ENCODE data around the gene PON2. TPM values are rescaled to one million over a fixed set of nuclear protein-coding genes. Genes with fewer than 3 reads are reported as not detected.

The PON2 gene
- total RNA-seq: 10 to 100 TPM in 1 of 5 donors, 1 to 10 TPM in 4; 4.3 to 11.4 (median 7.0) TPM
- total RNA-seq (2013): 12.1 TPM
- total RNA-seq: 0.88 to 7.7 (median 3.8) reads per million in 29 experiments

GRCh38 chr7:95434557-95435421 lies at the start of gene PON2:
Gene PON2, minus strand, starts transcription at chr7:95435028. Its CDS starts 77 bp downstream, at chr7:95434951.
- peaks cover 0 to 2% of the 10 kb centered on the region in 2 donors for H3K27me3 Mint-ChIP-seq
- H3K9me3 ChIP-seq: no peaks in the 10 kb centered on the region
- H3K27me3 ChIP-seq (replicated peaks in 1 of 2; ENCODE audit: control insufficient read depth in 2 of 2, extremely low read depth in 1 of 2, insufficient read depth in 2 of 2, low read length in 1 of 2): no peaks in the 10 kb centered on the region
- peak within 1 kb of the TSS; percentile 74 to 81 (median 78) for H3K4me3 Mint-ChIP-seq
- DNase-seq (peak; percentile 0 to 55 (median 21)), ATAC-seq (replicated peaks in 1 of 4) (peak; percentile 78 to 90 (median 88))
- ChIA-PET POLR2A (no interaction called here), CTCF (interaction anchor here (0.7 to 0.8 kb wide), 3 partner anchors 38 to 999 kb away, joined by 3 to 7 read pairs (median 3); no protein-coding TSS in a partner anchor)
- peak within 1 kb of the TSS; percentile 69 to 85 for H3K27ac Mint-ChIP-seq
- WGBS (ENCODE audit: insufficient coverage): under 1% methylated on average over 43 of the region's 58 CpGs
- H3K4me3 ChIP-seq (ENCODE audit: control insufficient read depth in 1 of 2, extremely low read depth in 1 of 2, low read length in 1 of 2): peak within 1 kb of the TSS; percentile 58 to 59
- H3K4me1 ChIP-seq (ENCODE audit: control insufficient read depth in 1 of 2, extremely low read depth in 1 of 2, insufficient read depth in 2 of 2, low read length in 2 of 2): peaks cover 0 to 13% of the 10 kb centered on the region in 2 experiments
- peaks cover 10 to 16% (median 15%) of the 10 kb centered on the region in 3 donors for H3K4me1 Mint-ChIP-seq
- no peaks in the 10 kb centered on the region for H3K36me3 ChIP-seq (ENCODE audit: control insufficient read depth in 2 of 2, extremely low read depth in 1 of 2, insufficient read depth in 1 of 2, low read length in 1 of 2)
- no peaks in the 10 kb centered on the region for H3K9me3 Mint-ChIP-seq
- no peaks in the 10 kb centered on the region for H3K36me3 Mint-ChIP-seq
- H3K27ac ChIP-seq (ENCODE audit: low read length): peak within 1 kb of the TSS; percentile 75

GRCh38 chr7:95482424-95482823 lies 47.6 kb upstream of the PON2 start:
- H3K4me1 ChIP-seq (ENCODE audit: control insufficient read depth in 1 of 2, extremely low read depth in 1 of 2, insufficient read depth in 2 of 2, low read length in 2 of 2): no peaks in the 10 kb centered on the region
- ATAC-seq (replicated peaks in 1 of 4) (no peak), DNase-seq (no peak)
- no peak overlapping the region for H3K27ac Mint-ChIP-seq
- no peaks in the 10 kb centered on the region for H3K36me3 Mint-ChIP-seq
- no peaks in the 10 kb centered on the region for H3K9me3 Mint-ChIP-seq
- no peaks in the 10 kb centered on the region for H3K9me3 ChIP-seq
- ChIA-PET CTCF (no interaction called here), POLR2A (no interaction called here)
- H3K36me3 ChIP-seq (ENCODE audit: control insufficient read depth in 2 of 2, extremely low read depth in 1 of 2, insufficient read depth in 1 of 2, low read length in 1 of 2): no peaks in the 10 kb centered on the region
- H3K4me3 Mint-ChIP-seq: no peak overlapping the region
- WGBS (ENCODE audit: insufficient coverage): no CpG with 5 or more reads among the region's 4 CpGs
- no peaks in the 10 kb centered on the region for H3K27me3 ChIP-seq (replicated peaks in 1 of 2; ENCODE audit: control insufficient read depth in 2 of 2, extremely low read depth in 1 of 2, insufficient read depth in 2 of 2, low read length in 1 of 2)
- no peaks in the 10 kb centered on the region for H3K4me1 Mint-ChIP-seq
- H3K27ac ChIP-seq (ENCODE audit: low read length): no peak overlapping the region
- no peak overlapping the region for H3K4me3 ChIP-seq (ENCODE audit: control insufficient read depth in 1 of 2, extremely low read depth in 1 of 2, low read length in 1 of 2)
- H3K27me3 Mint-ChIP-seq: no peaks in the 10 kb centered on the region

GRCh38 chr7:95481271-95482165 lies 46.7 kb upstream of the PON2 start:
- CTCF ChIA-PET: interaction anchor here (0.6 to 7.5 kb wide), 3 partner anchors 30 to 1033 kb away, joined by 4 to 146 read pairs (median 5); no protein-coding TSS in a partner anchor
- Histone ChIP-seq H3K27ac (ENCODE audit: low read length) (no peak overlapping the region), H3K36me3 (ENCODE audit: control insufficient read depth in 2 of 2, extremely low read depth in 1 of 2, insufficient read depth in 1 of 2, low read length in 1 of 2) (no peaks in the 10 kb centered on the region), H3K27me3 (replicated peaks in 1 of 2; ENCODE audit: control insufficient read depth in 2 of 2, extremely low read depth in 1 of 2, insufficient read depth in 2 of 2, low read length in 1 of 2) (no peaks in the 10 kb centered on the region), H3K4me3 (ENCODE audit: control insufficient read depth in 1 of 2, extremely low read depth in 1 of 2, low read length in 1 of 2) (no peak overlapping the region), H3K4me1 (ENCODE audit: control insufficient read depth in 1 of 2, extremely low read depth in 1 of 2, insufficient read depth in 2 of 2, low read length in 2 of 2) (no peaks in the 10 kb centered on the region), H3K9me3 (no peaks in the 10 kb centered on the region)
- POLR2A ChIA-PET: no interaction called here
- no peak for DNase-seq
- ATAC-seq (replicated peaks in 1 of 4): no peak
- H3K4me1 Mint-ChIP-seq: no peaks in the 10 kb centered on the region
- WGBS (ENCODE audit: insufficient coverage): no CpG with 5 or more reads among the region's 3 CpGs
- no peak overlapping the region for H3K4me3 Mint-ChIP-seq
- no peak overlapping the region for H3K27ac Mint-ChIP-seq
- peaks cover 0 to 1% of the 10 kb centered on the region in 2 donors for H3K27me3 Mint-ChIP-seq
- H3K36me3 Mint-ChIP-seq: no peaks in the 10 kb centered on the region
- no peaks in the 10 kb centered on the region for H3K9me3 Mint-ChIP-seq

GRCh38 chr7:95479992-95480624 lies 45.3 kb upstream of the PON2 start:
- Mint-ChIP-seq H3K27ac (no peak overlapping the region), H3K4me1 (no peaks in the 10 kb centered on the region), H3K27me3 (peaks cover 0 to 1% of the 10 kb centered on the region in 2 donors), H3K36me3 (no peaks in the 10 kb centered on the region), H3K9me3 (no peaks in the 10 kb centered on the region), H3K4me3 (no peak overlapping the region)
- ChIA-PET CTCF (interaction anchor here (0.6 to 7.5 kb wide), 4 partner anchors 31 to 1611 kb away, joined by 3 to 146 read pairs (median 6); no protein-coding TSS in a partner anchor), POLR2A (no interaction called here)
- no peak for DNase-seq
- H3K36me3 ChIP-seq (ENCODE audit: control insufficient read depth in 2 of 2, extremely low read depth in 1 of 2, insufficient read depth in 1 of 2, low read length in 1 of 2): no peaks in the 10 kb centered on the region
- no peak overlapping the region for H3K4me3 ChIP-seq (ENCODE audit: control insufficient read depth in 1 of 2, extremely low read depth in 1 of 2, low read length in 1 of 2)
- ATAC-seq (replicated peaks in 1 of 4): no peak
- no peaks in the 10 kb centered on the region for H3K4me1 ChIP-seq (ENCODE audit: control insufficient read depth in 1 of 2, extremely low read depth in 1 of 2, insufficient read depth in 2 of 2, low read length in 2 of 2)
- no peaks in the 10 kb centered on the region for H3K27me3 ChIP-seq (replicated peaks in 1 of 2; ENCODE audit: control insufficient read depth in 2 of 2, extremely low read depth in 1 of 2, insufficient read depth in 2 of 2, low read length in 1 of 2)
- H3K9me3 ChIP-seq: no peaks in the 10 kb centered on the region
- H3K27ac ChIP-seq (ENCODE audit: low read length): no peak overlapping the region

GRCh38 chr7:95478272-95479037 lies 43.6 kb upstream of the PON2 start:
- no peak overlapping the region for H3K4me3 Mint-ChIP-seq
- peaks cover 0 to 1% of the 10 kb centered on the region in 2 donors for H3K27me3 Mint-ChIP-seq
- Histone ChIP-seq H3K36me3 (ENCODE audit: control insufficient read depth in 2 of 2, extremely low read depth in 1 of 2, insufficient read depth in 1 of 2, low read length in 1 of 2) (no peaks in the 10 kb centered on the region), H3K4me1 (ENCODE audit: control insufficient read depth in 1 of 2, extremely low read depth in 1 of 2, insufficient read depth in 2 of 2, low read length in 2 of 2) (no peaks in the 10 kb centered on the region), H3K9me3 (no peaks in the 10 kb centered on the region), H3K4me3 (ENCODE audit: control insufficient read depth in 1 of 2, extremely low read depth in 1 of 2, low read length in 1 of 2) (no peak overlapping the region), H3K27ac (ENCODE audit: low read length) (no peak overlapping the region), H3K27me3 (replicated peaks in 1 of 2; ENCODE audit: control insufficient read depth in 2 of 2, extremely low read depth in 1 of 2, insufficient read depth in 2 of 2, low read length in 1 of 2) (no peaks in the 10 kb centered on the region)
- no peaks in the 10 kb centered on the region for H3K4me1 Mint-ChIP-seq
- whole genome bisulfite sequencing (ENCODE audit: insufficient coverage): 82% methylated on average over 15 of the region's 18 CpGs
- no peak for DNase-seq
- ChIA-PET POLR2A (no interaction called here), CTCF (interaction anchor here (0.5 to 7.5 kb wide), 4 partner anchors 13 to 1414 kb away, joined by 3 to 146 read pairs (median 4); no protein-coding TSS in a partner anchor)
- no peak for ATAC-seq (replicated peaks in 1 of 4)
- H3K9me3 Mint-ChIP-seq: no peaks in the 10 kb centered on the region
- no peak overlapping the region for H3K27ac Mint-ChIP-seq
- H3K36me3 Mint-ChIP-seq: no peaks in the 10 kb centered on the region
